Measurements from ENCODE around the gene CFAP119. TPM values are rescaled to one million over a fixed set of nuclear protein-coding genes. Genes with fewer than 3 reads are reported as not detected.

CFAP119 gene
- total and polyA plus RNA-seq, 2 experiments from 2014 or later: 2.2 to 5.2 TPM

- TF ChIP-seq REST (IDR thresholded peaks at IDR 0.05; ENCODE audit: unreplicated experiment): no peak
- no peak for TF ChIP-seq STAT1 (IDR thresholded peaks at IDR 0.05; ENCODE audit: unreplicated experiment)
These were observed 32.8 kb upstream of the CFAP119 start (continued) for GRCh38 chr16:30794634-30795033.

- no peaks in the 10 kb centered on the region for H3K36me3 Mint-ChIP-seq (ENCODE audit: low read depth)
These were observed 31.7 kb upstream of the CFAP119 start for GRCh38 chr16:30793508-30794069.

GRCh38 chr16:30787613-30788378 is 25.9 kb upstream of the CFAP119 start:
- H3K36me3 Mint-ChIP-seq (ENCODE audit: low read depth): peaks cover 9% of the 10 kb centered on the region
- Histone ChIP-seq H3K9me2 (ENCODE audit: insufficient read depth) (no peaks in the 10 kb centered on the region), H2AFZ (peak overlapping the region; percentile 100), H3K4me3 (peak overlapping the region; percentile 95), H3K4me2 (peak overlapping the region; percentile 92), H3K79me2 (replicated peaks; ENCODE audit: insufficient read depth) (peaks cover 17% of the 10 kb centered on the region), H3K4me1 (ENCODE audit: insufficient read depth) (peaks cover 3% of the 10 kb centered on the region; the same call in 1 of the 2 replicates), H3F3A (replicated peaks; ENCODE audit: low read depth) (0 out of 2 replicates have a peak, but pooled peaks cover 6% of the 10 kb centered on the region), H3K27ac (ENCODE audit: low read depth) (0 out of 2 replicates have a peak overlapping the region, but pooled peaks have one; percentile 69), H3K27me3 (ENCODE audit: insufficient read depth) (no peaks in the 10 kb centered on the region), H4K20me1 (replicated peaks; ENCODE audit: insufficient read depth) (no peaks in the 10 kb centered on the region; the same call in 1 of the 2 replicates), H3K36me3 (ENCODE audit: insufficient read depth) (no peaks in the 10 kb centered on the region)
- TF ChIP-seq ETS1 (IDR thresholded peaks at IDR 0.05) (no peak), EZH2 (IDR thresholded peaks at IDR 0.05; ENCODE audit: low read depth, unreplicated experiment) (no peak), ZNF114 (CRISPR knock-in tag; IDR thresholded peaks at IDR 0.05) (no peak)
- H3K27ac Mint-ChIP-seq: no peak overlapping the region; the same call in 1 of the 2 replicates
- DNase-seq (ENCODE audit: low spot score) (no peak), ATAC-seq (no peak)
- H3K9me3 Mint-ChIP-seq: no peaks in the 10 kb centered on the region
- H3K4me1 Mint-ChIP-seq: peaks cover 19% of the 10 kb centered on the region
- peaks cover 6% of the 10 kb centered on the region for H3K27me3 Mint-ChIP-seq (ENCODE audit: insufficient read depth, low read depth, poor library complexity)
- peak overlapping the region; percentile 88 for H3K4me3 Mint-ChIP-seq

More at GRCh38 chr16:30793508-30794069, 31.7 kb upstream of the CFAP119 start:
- Histone ChIP-seq H2AFZ (no peak overlapping the region), H3K9me2 (ENCODE audit: insufficient read depth) (no peaks in the 10 kb centered on the region), H3K79me2 (replicated peaks; ENCODE audit: insufficient read depth) (no peaks in the 10 kb centered on the region), H3F3A (replicated peaks; ENCODE audit: low read depth) (no peaks in the 10 kb centered on the region), H3K27ac (ENCODE audit: low read depth) (no peak overlapping the region), H3K36me3 (ENCODE audit: insufficient read depth) (no peaks in the 10 kb centered on the region), H3K4me1 (ENCODE audit: insufficient read depth) (no peaks in the 10 kb centered on the region), H3K4me3 (no peak overlapping the region), H3K4me2 (no peak overlapping the region), H3K27me3 (ENCODE audit: insufficient read depth) (no peaks in the 10 kb centered on the region), H4K20me1 (replicated peaks; ENCODE audit: insufficient read depth) (no peaks in the 10 kb centered on the region)
- no peak for TF ChIP-seq POLR2AphosphoS5 (IDR thresholded peaks at IDR 0.05; ENCODE audit: low read depth)
- TF ChIP-seq ETS1 (IDR thresholded peaks at IDR 0.05): no peak
- no peak for TF ChIP-seq CREB1 (CRISPR knock-in tag; IDR thresholded peaks at IDR 0.05; ENCODE audit: low read depth)
- Mint-ChIP-seq H3K4me3 (no peak overlapping the region), H3K27me3 (ENCODE audit: insufficient read depth, low read depth, poor library complexity) (peaks cover 3% of the 10 kb centered on the region), H3K4me1 (peaks cover 4% of the 10 kb centered on the region; the same call in 2 of the 3 replicates), H3K9me3 (no peaks in the 10 kb centered on the region), H3K27ac (no peak overlapping the region)
- ATAC-seq: no peak
- DNase-seq (ENCODE audit: low spot score): no peak

All from GM23338 (cell line).